H1 (cell line): ENCODE measurements around the gene HOXA10. TPM values are rescaled to one million over a fixed set of nuclear protein-coding genes. Genes with fewer than 3 reads are reported as not detected.

ENCODE experiments used
- ATF3 ChIP-seq: IDR thresholded peaks from 2 replicates; pipeline ENCODE4 v1.6.1; 2011; ENCODE audit warnings: low read depth, mild to moderate bottlenecking, low read length; ENCODE audit not compliant: insufficient read depth
- CBX5 ChIP-seq: fragments of 300-800, 300-1000 bp; sonication (generic); IDR thresholded peaks from 2 replicates; pipeline ENCODE4 v1.7.1; 2016; ENCODE audit warnings: antibody characterized with exemption, low read length, low read depth
- CHD2 ChIP-seq: IDR thresholded peaks from 2 replicates; pipeline ENCODE4 v1.6.1; 2012; ENCODE audit warnings: low read length, improper control_type of control experiment
- CHD7 ChIP-seq: fragments of 300-600 bp; sonication (generic); IDR thresholded peaks from 2 replicates; pipeline ENCODE4 v1.7.1; 2012; ENCODE audit warnings: low read length, moderate library complexity, mild to moderate bottlenecking, inconsistent platforms; ENCODE audit not compliant: insufficient replicate concordance
- CTCF ChIP-seq, 3 experiments: IDR thresholded peaks; 1 replicate in 2 of 3; 2 replicates in 1 of 3; pipeline versions ENCODE4 v1.5.1 to v1.6.1; 2011; ENCODE audit warnings: low read length in 3 of 3, mild to moderate bottlenecking in 3 of 3, inconsistent platforms in 2 of 3, low read depth in 1 of 3, moderate library complexity in 1 of 3; ENCODE audit not compliant: insufficient read depth in 1 of 3; ENCODE audit errors: control extremely low read depth in 1 of 3
- HDAC6 ChIP-seq: IDR thresholded peaks from one replicate; pipeline ENCODE4 v1.7.1; 2012; ENCODE audit warnings: low read depth, mild to moderate bottlenecking, inconsistent platforms, low read length, moderate library complexity
- RAD21 ChIP-seq, 2 experiments: IDR thresholded peaks in 1 of 2; conservative IDR thresholded peaks in 1 of 2; 2 replicates each; pipeline ENCODE4 v1.6.1; 2011; ENCODE audit warnings: low read depth in 2 of 2, low read length in 2 of 2, improper control_type of control experiment in 1 of 2, inconsistent platforms in 1 of 2, mild to moderate bottlenecking in 1 of 2, moderate library complexity in 1 of 2
- SAP30 ChIP-seq: fragments of 300-600 bp; sonication (generic); IDR thresholded peaks from 2 replicates; pipeline ENCODE4 v1.7.1; 2012; ENCODE audit warnings: low read length, moderate library complexity, mild to moderate bottlenecking, inconsistent platforms; ENCODE audit not compliant: insufficient read depth, insufficient replicate concordance
- polyA plus RNA-seq, 7 experiments: library from polyadenylated mRNA; depleted of rRNA in 3 of 7; stranded (reverse) in 5 of 7; unstranded in 2 of 7; fragments of >200 nt in 5 of 7; fragments of 200-250 nt in 2 of 7; gene quantifications; 1 replicate in 5 of 7; 2 replicates in 1 of 7; 4 replicates in 1 of 7; pipeline versions ENCODE4 v1.2.1 to v1.2.3, GENCODE V29; 2011 to 2013; ENCODE audit warnings: missing spikeins in 2 of 7, mixed read lengths in 2 of 7
- total RNA-seq: library from RNA; stranded (reverse); fragmentation: NEBNext Ultra II Directional; extraction: Animal tissue kit (Norgen Biotek cat#: 25700); gene quantifications from 2 replicates; pipeline ENCODE4 v1.2.1, GENCODE V29; 2021

The HOXA10 gene
- total and polyA plus RNA-seq, 2 of the 8 experiments (the other 6 are each of a cell fraction or from before 2014, with no cell fraction given) = not detected

GRCh38 chr7:27211084-27211446, 36.9 kb upstream of the HOXA10 start (continued):
- no peak for TF ChIP-seq CHD7
- TF ChIP-seq CBX5 = no peak
- no peak for TF ChIP-seq ATF3
- no peak for TF ChIP-seq RAD21 (IDR thresholded peaks at IDR 0.05 in 1 of 2, conservative IDR thresholded peaks at IDR 0.05 in 1 of 2; ENCODE audit: low read depth in 2 of 2, low read length in 2 of 2)
- TF ChIP-seq CHD2 = no peak
- no peak for TF ChIP-seq HDAC6
- no peak for TF ChIP-seq SAP30
- TF ChIP-seq CTCF (IDR thresholded peaks at IDR 0.05; ENCODE audit: control extremely low read depth in 1 of 3, insufficient read depth in 1 of 3, low read depth in 1 of 3, low read length in 3 of 3) = no peak
